GM18511 (cell line): ENCODE measurements around the gene DOC2A.
A peak's percentile ranks its signal among the peaks of the same experiment; 100 is the strongest.
"Not testable (repeated sequence)": the region's sequence is repeated elsewhere in the genome, so short reads cannot be mapped to it uniquely, and the experiment has no call there.

Experiments used
- ATAC-seq: cut with Tn5 transposase; IDR thresholded peaks from one replicate; pipeline ENCODE4 v1.9.1; 2021; ENCODE audit warnings: mild to moderate bottlenecking, moderate library complexity; ENCODE audit not compliant: unreplicated experiment

The DOC2A gene

GRCh38 chr16:29974291-29975133 is 36.3 kb downstream of the DOC2A start:
- ATAC-seq = no peak

GRCh38 chr16:29973384-29974246 is 37.2 kb downstream of the DOC2A start, which contains the start of gene TAOK2:
Gene TAOK2 (plus strand): TSS chr16:29973868. CDS start chr16:29977773, 3,905 bp downstream.
- ATAC-seq = peak; percentile 95

GRCh38 chr16:29972992-29973383 is 37.8 kb downstream of the DOC2A start:
- no peak for ATAC-seq

DNA sequence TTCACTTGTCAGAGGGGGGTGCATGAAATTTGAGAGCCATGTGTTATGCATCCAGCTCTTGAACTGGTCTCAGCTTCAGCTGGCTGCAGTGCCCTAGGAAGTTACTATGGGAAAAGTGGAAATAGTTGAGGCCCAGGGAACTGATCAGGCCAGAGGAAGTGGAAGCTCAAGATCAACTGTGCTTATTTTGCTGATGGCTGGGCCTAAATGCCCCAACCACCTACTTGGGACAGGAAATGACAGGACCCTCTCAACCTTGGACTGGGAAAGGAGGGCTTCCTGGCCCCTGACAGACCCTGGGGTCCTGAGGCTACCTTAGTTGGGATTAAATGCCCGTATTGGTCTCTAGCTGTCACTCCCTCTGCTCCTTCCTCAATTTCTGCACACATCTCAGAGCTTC is 38.3 kb downstream of the DOC2A start:
- no peak for ATAC-seq

GRCh38 chr16:29971304-29971703 is 39.5 kb downstream of the DOC2A start:
- ATAC-seq = no peak

DNA sequence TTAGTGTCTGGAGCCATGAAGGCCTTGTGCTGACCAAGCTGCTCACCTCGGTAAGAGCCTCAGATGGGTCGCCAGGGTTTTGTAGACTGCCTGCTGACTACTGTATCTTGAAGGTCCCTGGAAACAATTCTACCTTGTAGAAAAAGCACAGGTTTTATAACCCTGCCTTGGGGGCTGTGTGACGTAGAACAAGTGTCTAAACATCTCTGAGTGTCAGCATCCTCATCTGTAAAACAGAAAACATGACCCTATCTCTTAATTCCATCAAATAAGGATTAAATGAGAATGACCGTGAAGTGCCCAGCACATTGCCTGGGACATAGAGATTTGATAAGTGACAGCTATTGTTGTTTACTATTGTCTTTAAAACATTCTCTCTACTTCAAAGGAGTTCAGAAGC is 42.6 kb downstream of the DOC2A start:
- ATAC-seq = no peak

DNA sequence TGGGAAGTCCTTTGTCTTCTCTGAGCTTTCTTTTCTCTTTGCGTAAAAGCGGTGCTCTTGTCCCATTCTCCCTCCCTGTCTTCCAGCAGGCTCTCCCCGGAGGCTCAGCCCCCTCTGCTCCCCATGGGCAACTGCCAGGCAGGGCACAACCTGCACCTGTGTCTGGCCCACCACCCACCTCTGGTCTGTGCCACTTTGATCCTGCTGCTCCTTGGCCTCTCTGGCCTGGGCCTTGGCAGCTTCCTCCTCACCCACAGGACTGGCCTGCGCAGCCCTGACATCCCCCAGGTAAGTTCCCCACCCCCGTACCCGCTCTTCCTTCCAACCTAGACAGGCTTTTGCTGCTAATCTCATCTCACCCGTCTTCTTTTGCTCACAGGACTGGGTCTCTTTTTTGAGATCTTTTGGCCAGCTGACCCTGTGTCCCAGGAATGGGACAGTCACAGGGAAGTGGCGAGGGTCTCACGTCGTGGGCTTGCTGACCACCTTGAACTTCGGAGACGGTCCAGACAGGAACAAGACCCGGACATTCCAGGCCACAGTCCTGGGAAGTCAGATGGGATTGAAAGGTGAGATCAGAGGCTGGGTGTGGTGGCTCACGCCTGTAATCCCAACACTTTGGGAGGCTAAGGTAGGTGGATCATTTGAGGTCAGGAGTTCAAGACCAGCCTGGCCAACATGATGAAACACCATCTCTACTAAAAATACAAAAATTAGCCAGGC is 47.6 kb downstream of the DOC2A start:
- no peak for ATAC-seq

DNA sequence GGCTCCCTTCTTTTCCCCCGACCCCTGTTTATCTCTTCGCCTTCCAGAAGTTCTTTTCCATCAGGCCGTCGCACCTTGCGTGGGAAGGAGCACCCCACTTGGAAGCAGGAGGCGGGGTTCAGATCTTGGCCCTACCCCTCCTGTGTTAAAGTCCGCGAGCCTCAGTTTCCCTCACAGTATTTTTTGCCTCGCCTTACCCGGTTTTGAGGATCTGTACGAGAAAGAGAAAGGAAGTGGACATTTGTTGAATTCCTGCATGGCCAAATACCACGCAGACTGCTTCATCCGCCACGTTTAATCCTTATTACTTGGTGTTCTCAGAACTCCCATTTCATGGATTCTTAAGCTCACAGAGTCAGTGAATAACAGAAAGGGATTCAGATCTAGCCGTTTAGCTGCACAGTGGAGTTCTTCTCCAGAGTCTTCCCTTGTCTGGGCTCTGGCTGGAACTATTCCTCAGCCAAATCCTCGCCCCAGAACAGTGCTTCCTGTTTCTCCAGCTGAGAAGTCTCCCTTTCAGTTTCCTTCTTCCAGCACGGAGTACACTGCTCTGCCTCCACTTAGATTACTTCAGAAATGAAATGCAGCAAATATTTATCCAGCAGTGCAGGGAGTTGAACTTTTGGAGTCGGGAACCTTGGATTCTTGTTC is 48.4 kb downstream of the DOC2A start:
- ATAC-seq = no peak

DNA sequence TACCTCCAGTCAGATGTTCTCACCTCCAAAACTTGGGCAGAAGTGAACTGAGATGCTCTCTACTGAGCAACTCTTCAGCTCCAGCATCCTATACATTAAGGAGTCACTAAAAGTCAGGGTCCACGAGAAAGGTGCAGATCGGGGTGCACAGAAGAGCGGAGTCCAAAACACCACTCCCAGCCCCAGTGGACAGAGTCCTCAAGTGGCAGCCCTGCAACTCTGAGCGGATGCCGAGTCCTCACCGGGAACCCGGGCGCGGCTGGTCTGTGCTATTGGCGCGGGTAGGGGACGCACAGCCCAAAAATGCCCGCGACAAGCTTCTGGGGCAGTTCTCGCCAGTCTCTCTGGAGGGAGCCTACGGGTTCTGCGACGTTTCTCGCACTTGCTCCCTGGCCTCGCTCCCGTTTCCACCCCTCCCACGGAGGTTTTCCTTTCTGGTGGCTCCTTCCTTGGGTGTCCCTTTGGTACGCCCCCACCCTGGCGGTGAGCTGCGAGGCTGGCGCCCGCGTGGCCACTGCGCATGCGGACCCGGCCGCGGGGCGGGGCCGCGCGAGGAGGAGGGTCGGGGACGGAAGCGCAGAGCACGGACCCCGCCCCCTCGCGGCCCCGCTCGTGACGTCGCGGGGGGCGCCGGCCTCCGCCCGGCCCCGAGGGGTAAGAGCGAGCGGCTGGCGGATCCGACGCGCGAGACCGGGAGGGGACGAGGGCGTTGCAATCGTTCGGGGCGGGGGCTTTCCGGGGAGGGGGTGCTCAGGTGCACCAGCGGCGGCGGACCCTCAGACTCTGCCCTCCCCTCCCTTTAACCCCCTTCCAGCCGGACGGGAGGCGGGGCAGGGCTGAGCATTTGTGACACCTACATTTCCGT is 49.1 kb downstream of the DOC2A start, which contains the start of gene TMEM219:
Gene TMEM219 (plus strand): TSS at position 601 of the 865 bp plus-strand sequence. CDS start 1,065 bp downstream, outside the sequence.
- peak; percentile 94 for ATAC-seq

- ATAC-seq = no peak
These were observed 49.7 kb downstream of the DOC2A start for GRCh38 chr16:29961127-29961478.

- not testable (repeated sequence) for ATAC-seq
These were observed 51.0 kb downstream of the DOC2A start for GRCh38 chr16:29959821-29960220.

DNA sequence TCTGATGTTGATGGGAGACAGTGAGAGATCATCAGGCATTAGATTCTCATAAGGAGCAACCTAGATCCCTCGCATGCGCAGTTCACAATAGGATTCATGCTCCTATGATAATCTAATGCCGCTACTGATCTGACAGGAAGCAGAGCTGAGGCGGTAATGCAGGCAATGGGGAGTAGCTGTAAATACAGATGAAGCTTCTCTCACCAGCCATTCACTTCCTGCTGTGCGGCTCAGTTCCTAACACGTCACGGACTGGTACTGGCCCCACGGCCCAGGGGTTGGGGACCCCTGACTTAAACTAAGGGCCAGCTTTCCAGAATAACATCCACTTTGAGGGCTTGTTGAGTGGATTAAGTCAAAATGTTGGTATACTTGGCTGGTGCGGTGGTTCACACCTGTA is 51.5 kb downstream of the DOC2A start:
- ATAC-seq = no peak

DNA sequence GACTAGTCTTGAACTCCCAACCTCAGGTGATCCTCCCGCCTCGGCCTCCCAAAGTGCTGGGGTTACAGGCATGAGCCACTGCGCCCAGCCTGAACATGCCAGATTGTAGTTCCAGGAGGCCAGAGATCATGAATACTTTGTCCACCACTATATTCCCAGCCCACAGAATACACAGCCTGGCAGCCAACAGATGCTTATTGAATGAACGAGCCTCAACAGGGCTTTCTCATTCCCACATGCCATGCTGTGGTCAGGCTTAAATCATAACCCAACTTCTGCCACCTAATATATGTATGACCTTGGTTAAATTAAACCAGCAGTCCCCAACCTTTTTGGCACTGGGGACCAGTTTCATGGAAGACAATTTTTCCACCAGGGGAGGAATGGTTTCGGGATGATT is 52.1 kb downstream of the DOC2A start:
- ATAC-seq = no peak
